ENCODE data around the gene WSB2. TPM values are rescaled to one million over a fixed set of nuclear protein-coding genes. Genes with fewer than 3 reads are reported as not detected.

WSB2 gene
- total and polyA plus RNA-seq, 9 of the 15 experiments (the other 6 are each of a cell fraction or from before 2014, with no cell fraction given), result 31.4 to 77.6 (median 52.6) TPM

DNA sequence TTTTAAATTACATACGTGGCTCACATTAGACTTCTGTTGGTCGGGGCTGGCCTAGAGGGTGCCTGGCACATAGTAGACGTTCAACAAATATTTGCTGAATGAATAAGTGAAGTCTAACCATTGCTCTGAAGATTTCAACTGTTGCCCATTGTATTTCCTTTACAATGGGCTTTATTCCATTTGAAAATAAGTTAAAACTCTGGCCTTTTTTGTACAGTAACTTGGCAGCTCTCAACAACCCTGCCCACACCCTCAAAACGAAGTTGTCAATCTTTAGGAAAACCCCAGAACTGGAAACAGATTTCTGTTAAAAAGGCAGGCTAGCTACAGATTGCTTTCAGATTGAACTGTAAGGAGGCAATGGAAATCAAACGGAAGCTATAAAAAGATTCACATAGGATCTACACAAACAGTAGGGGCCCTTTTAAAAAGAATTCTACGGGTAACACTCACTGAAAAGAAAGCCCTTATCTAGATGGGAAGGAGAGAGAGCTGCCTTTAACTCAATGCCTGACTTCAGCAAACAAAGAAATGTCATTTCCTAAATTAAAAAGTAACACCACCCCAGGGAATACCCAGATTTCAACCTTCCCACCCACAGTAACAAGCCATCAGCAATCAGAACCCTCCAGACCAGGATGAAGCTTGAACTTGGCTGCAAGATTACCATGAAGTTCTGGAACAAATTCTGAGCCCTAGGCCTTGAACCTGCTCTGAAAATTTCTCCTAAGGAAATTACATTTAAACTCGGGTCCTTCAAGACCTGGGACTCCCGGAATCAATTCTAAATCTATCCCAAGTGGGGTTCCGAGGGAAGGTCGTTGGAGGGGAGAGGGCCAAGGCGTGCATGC lies 1.4 kb downstream of the WSB2 start:
- TF ChIP-seq CBFA2T3 (IDR thresholded peaks at IDR 0.05) (0 out of 2 replicates have a peak, but pooled peaks have one; percentile 2), ILK (tag; IDR thresholded peaks at IDR 0.05; ENCODE audit: borderline replicate concordance, low read depth) (no peak)
- BruUV-seq (replicated peaks), result no TSS peak
- Histone ChIP-seq H3K9me3 (replicated peaks; ENCODE audit: control insufficient read depth, insufficient read depth, low read depth, low read length) (no peaks in the 10 kb centered on the region), H4K20me1 (replicated peaks; ENCODE audit: control insufficient read depth, insufficient read depth, low read length) (peaks cover 5% of the 10 kb centered on the region; the same call in 1 of the 2 replicates), H2AFZ (ENCODE audit: low read depth, low read length) (no peak overlapping the region), H3K9me1 (ENCODE audit: control insufficient read depth, insufficient read depth, low read length) (no peaks in the 10 kb centered on the region), H3K27me3 (ENCODE audit: control insufficient read depth in 2 of 2, insufficient read depth in 2 of 2, low read length in 2 of 2) (no peaks in the 10 kb centered on the region), H3K36me3 (ENCODE audit: control insufficient read depth, insufficient read depth, low read length) (no peaks in the 10 kb centered on the region; the same call in 2 of the 3 replicates), H3K9ac (ENCODE audit: insufficient read depth in 1 of 2, low read depth in 2 of 2, low read length in 2 of 2) (peak overlapping the region; percentile 83 to 95; a peak in 3 of 4 replicates), H3K4me2 (ENCODE audit: insufficient read depth, low read length) (peak overlapping the region; percentile 97), H3K4me1 (replicated peaks in 1 of 2; ENCODE audit: control insufficient read depth in 2 of 2, insufficient read depth in 2 of 2, low read length in 2 of 2) (peaks cover 15 to 28% of the 10 kb centered on the region in 2 experiments), H3K79me2 (ENCODE audit: control insufficient read depth, insufficient read depth, low read length) (peaks cover 38% of the 10 kb centered on the region), H3K4me3 (peak overlapping the region; percentile 85), H3K27ac (ENCODE audit: extremely low read depth, low read depth, low read length) (peak overlapping the region; percentile 84; the same call in 2 of the 3 replicates)
- ATAC-seq, result no peak
- ChIA-PET POLR2A (interaction anchor here (0.6 to 1.1 kb wide), 4 partner anchors 12 to 88 kb away, joined by 3 to 7 read pairs (median 4); no protein-coding TSS in a partner anchor), CTCF (ENCODE audit: low intra/inter-chr PET ratio) (no interaction called here)
- in situ Hi-C loops (cut with MboI), result no loop called here
- FAIRE-seq, result peak; percentile 48
- no peak for DNase-seq (ENCODE audit: extremely low read depth in 1 of 4, low spot score in 3 of 4)
- WGBS (ENCODE audit: insufficient coverage, low coverage, missing lambda C conversion rate), result 30% methylated on average over 10 of the region's 11 CpGs
- intact Hi-C loops (cut with micrococcal nuclease), result loop anchor here (5.0 kb wide), 1 partner anchor 43 kb away; the partner anchor contains the start of gene VSIG10

DNA sequence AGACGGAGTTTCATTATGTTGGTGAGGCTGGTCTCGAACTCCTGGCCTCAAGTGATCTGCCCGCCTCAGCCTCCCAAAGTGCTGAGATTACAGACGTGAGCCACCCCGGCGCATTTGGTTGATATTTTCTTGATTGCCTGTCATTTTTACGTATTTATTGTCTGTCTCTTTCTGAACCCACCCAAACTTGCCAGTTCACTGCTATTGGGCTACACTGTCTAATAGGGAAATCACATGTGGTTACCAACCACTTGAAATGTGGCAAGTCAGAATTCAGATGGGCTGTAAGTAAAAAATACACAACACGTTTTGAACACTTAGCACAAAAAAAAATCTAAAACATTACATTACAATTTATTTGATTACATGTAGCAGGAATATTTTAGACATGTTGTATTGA lies 2.1 kb downstream of the WSB2 start:
- no peak overlapping the region for H3K4me2 ChIP-seq (ENCODE audit: insufficient read depth, low read length)
- BruUV-seq (replicated peaks), result no TSS peak
- H2AFZ ChIP-seq (ENCODE audit: low read depth, low read length), result no peak overlapping the region
- FAIRE-seq, result no peak
- H3K9me1 ChIP-seq (ENCODE audit: control insufficient read depth, insufficient read depth, low read length), result no peaks in the 10 kb centered on the region
- H3K4me3 ChIP-seq, result no peak overlapping the region
- no peak overlapping the region for H3K9ac ChIP-seq (ENCODE audit: insufficient read depth in 1 of 2, low read depth in 2 of 2, low read length in 2 of 2)
- peaks cover 15 to 22% of the 10 kb centered on the region in 2 experiments for H3K4me1 ChIP-seq (replicated peaks in 1 of 2; ENCODE audit: control insufficient read depth in 2 of 2, insufficient read depth in 2 of 2, low read length in 2 of 2)
- H3K27me3 ChIP-seq (ENCODE audit: control insufficient read depth in 2 of 2, insufficient read depth in 2 of 2, low read length in 2 of 2), result no peaks in the 10 kb centered on the region
- H3K36me3 ChIP-seq (ENCODE audit: control insufficient read depth, insufficient read depth, low read length), result no peaks in the 10 kb centered on the region; the same call in 2 of the 3 replicates
- intact Hi-C loops (cut with micrococcal nuclease), result no loop called here
- no peaks in the 10 kb centered on the region for H3K9me3 ChIP-seq (replicated peaks; ENCODE audit: control insufficient read depth, insufficient read depth, low read depth, low read length)
- peaks cover 5% of the 10 kb centered on the region; the same call in 1 of the 2 replicates for H4K20me1 ChIP-seq (replicated peaks; ENCODE audit: control insufficient read depth, insufficient read depth, low read length)
- ChIA-PET CTCF (ENCODE audit: low intra/inter-chr PET ratio) (no interaction called here), POLR2A (interaction anchor here (0.6 to 1.1 kb wide), 3 partner anchors 12 to 35 kb away, joined by 3 to 7 read pairs (median 4); no protein-coding TSS in a partner anchor)
- no peak for ATAC-seq
- no peak for DNase-seq (ENCODE audit: extremely low read depth in 1 of 4, low spot score in 3 of 4)
- 72% methylated on average over 7 of the region's 8 CpGs for WGBS (ENCODE audit: insufficient coverage, low coverage, missing lambda C conversion rate)
- peaks cover 38% of the 10 kb centered on the region for H3K79me2 ChIP-seq (ENCODE audit: control insufficient read depth, insufficient read depth, low read length)
- H3K27ac ChIP-seq (ENCODE audit: extremely low read depth, low read depth, low read length), result no peak overlapping the region
- in situ Hi-C loops (cut with MboI), result no loop called here
- TF ChIP-seq, protein P1, sequence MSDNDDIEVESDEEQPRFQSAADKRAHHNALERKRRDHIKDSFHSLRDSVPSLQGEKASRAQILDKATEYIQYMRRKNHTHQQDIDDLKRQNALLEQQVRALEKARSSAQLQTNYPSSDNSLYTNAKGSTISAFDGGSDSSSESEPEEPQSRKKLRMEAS (CRISPR knock-in tag; IDR thresholded peaks at IDR 0.05), result no peak
- no peak for TF ChIP-seq ARHGAP35 (IDR thresholded peaks at IDR 0.05; ENCODE audit: partially characterized antibody)

All from K562 (cell line).